Measurements from ENCODE around the gene MYRF. TPM values are rescaled to one million over a fixed set of nuclear protein-coding genes. Genes with fewer than 3 reads are reported as not detected.

The MYRF gene
- total RNA-seq, 1 experiment from 2014 or later: 3.1 TPM

GRCh38 chr11:61751384-61751783 lies 1.1 kb upstream of the MYRF start:
- H3K27ac ChIP-seq: no peak overlapping the region
- H3K36me3 ChIP-seq: 0 out of 2 replicates have a peak, but pooled peaks cover 2% of the 10 kb centered on the region
- H3K4me3 ChIP-seq: no peak overlapping the region
- DNase-seq (ENCODE audit: low read depth in 1 of 2, low spot score in 2 of 2): no peak
- H3K4me1 ChIP-seq (replicated peaks): peaks cover 36% of the 10 kb centered on the region
- H3K27me3 ChIP-seq (replicated peaks): 0 out of 2 replicates have a peak, but pooled peaks cover 5% of the 10 kb centered on the region
- peaks cover 5% of the 10 kb centered on the region for H3K9me3 ChIP-seq (replicated peaks)

GRCh38 chr11:61752925-61753521 lies 587 bp downstream of the MYRF start:
- Histone ChIP-seq H3K4me1 (replicated peaks) (peaks cover 37% of the 10 kb centered on the region), H3K4me3 (peak overlapping the region; percentile 59), H3K27me3 (replicated peaks) (0 out of 2 replicates have a peak, but pooled peaks cover 5% of the 10 kb centered on the region), H3K36me3 (0 out of 2 replicates have a peak, but pooled peaks cover 2% of the 10 kb centered on the region), H3K27ac (no peak overlapping the region), H3K9me3 (replicated peaks) (no peaks in the 10 kb centered on the region; the same call in 1 of the 2 replicates)
- DNase-seq (ENCODE audit: low read depth in 1 of 2, low spot score in 2 of 2): no peak

DNA sequence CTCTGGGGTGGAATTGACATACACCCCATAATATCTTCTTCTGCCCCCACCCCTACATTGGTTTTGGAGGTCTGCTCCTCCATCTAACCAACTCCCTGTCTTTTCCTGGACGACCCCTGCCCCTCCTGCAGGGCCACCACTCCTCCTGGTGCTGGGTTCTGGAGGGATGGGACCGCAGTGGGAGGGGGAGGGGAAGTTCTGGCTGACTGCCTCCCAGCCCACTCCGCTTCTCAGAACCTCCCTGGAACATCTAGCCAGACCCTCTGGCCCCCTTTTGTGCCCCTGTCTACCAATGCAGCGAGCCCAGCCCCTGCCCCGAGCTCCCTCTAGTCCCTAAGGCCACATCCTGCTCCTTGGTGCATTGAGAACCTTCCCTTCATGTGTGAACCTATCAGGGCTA lies 1.2 kb downstream of the MYRF start:
- no peak overlapping the region for H3K4me3 ChIP-seq
- H3K4me1 ChIP-seq (replicated peaks): peaks cover 36% of the 10 kb centered on the region
- 0 out of 2 replicates have a peak, but pooled peaks cover 5% of the 10 kb centered on the region for H3K27me3 ChIP-seq (replicated peaks)
- DNase-seq (ENCODE audit: low read depth in 1 of 2, low spot score in 2 of 2): no peak
- H3K9me3 ChIP-seq (replicated peaks): no peaks in the 10 kb centered on the region; the same call in 1 of the 2 replicates
- H3K27ac ChIP-seq: no peak overlapping the region
- 0 out of 2 replicates have a peak, but pooled peaks cover 2% of the 10 kb centered on the region for H3K36me3 ChIP-seq

GRCh38 chr11:61754534-61755482 lies 2.4 kb downstream of the MYRF start:
- no peak overlapping the region for H3K4me3 ChIP-seq
- H3K27me3 ChIP-seq (replicated peaks): 0 out of 2 replicates have a peak, but pooled peaks cover 5% of the 10 kb centered on the region
- 0 out of 2 replicates have a peak, but pooled peaks cover 2% of the 10 kb centered on the region for H3K36me3 ChIP-seq
- H3K4me1 ChIP-seq (replicated peaks): peaks cover 35% of the 10 kb centered on the region
- no peak overlapping the region for H3K27ac ChIP-seq
- DNase-seq (ENCODE audit: low read depth in 1 of 2, low spot score in 2 of 2): no peak
- no peaks in the 10 kb centered on the region; the same call in 1 of the 2 replicates for H3K9me3 ChIP-seq (replicated peaks)

DNA sequence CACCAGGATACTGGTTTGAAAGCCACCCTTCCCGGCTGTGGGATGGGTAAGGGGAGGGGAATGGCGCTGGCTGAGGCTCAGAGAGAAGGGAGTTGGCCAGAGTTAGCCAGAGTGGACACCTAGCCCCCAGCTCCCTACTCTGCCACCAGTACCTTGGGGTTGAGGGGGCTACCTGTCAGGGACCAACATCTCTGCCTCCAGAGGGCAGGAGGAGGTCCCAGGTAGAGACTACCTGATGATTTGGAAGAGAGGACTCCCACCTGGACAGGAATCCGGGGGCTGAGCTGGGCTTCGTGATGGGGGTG lies 3.7 kb downstream of the MYRF start:
- peak overlapping the region; percentile 57; the same call in 1 of the 2 replicates for H3K27ac ChIP-seq
- peaks cover 32% of the 10 kb centered on the region for H3K4me1 ChIP-seq (replicated peaks)
- H3K9me3 ChIP-seq (replicated peaks): no peaks in the 10 kb centered on the region; the same call in 1 of the 2 replicates
- 0 out of 2 replicates have a peak, but pooled peaks cover 2% of the 10 kb centered on the region for H3K36me3 ChIP-seq
- H3K4me3 ChIP-seq: no peak overlapping the region
- 0 out of 2 replicates have a peak, but pooled peaks cover 5% of the 10 kb centered on the region for H3K27me3 ChIP-seq (replicated peaks)
- DNase-seq (ENCODE audit: low read depth in 1 of 2, low spot score in 2 of 2): no peak

GRCh38 chr11:61756452-61757212 lies 4.2 kb downstream of the MYRF start:
- H3K9me3 ChIP-seq (replicated peaks): no peaks in the 10 kb centered on the region; the same call in 1 of the 2 replicates
- no peak overlapping the region for H3K4me3 ChIP-seq
- 0 out of 2 replicates have a peak, but pooled peaks cover 2% of the 10 kb centered on the region for H3K36me3 ChIP-seq
- 0 out of 2 replicates have a peak, but pooled peaks cover 5% of the 10 kb centered on the region for H3K27me3 ChIP-seq (replicated peaks)
- DNase-seq (ENCODE audit: low read depth in 1 of 2, low spot score in 2 of 2): peak; percentile 63 to 86
- H3K27ac ChIP-seq: peak overlapping the region; percentile 57
- peaks cover 32% of the 10 kb centered on the region for H3K4me1 ChIP-seq (replicated peaks)

- Histone ChIP-seq H3K9me3 (replicated peaks) (no peaks in the 10 kb centered on the region), H3K27me3 (replicated peaks) (no peaks in the 10 kb centered on the region), H3K4me1 (replicated peaks) (peaks cover 26% of the 10 kb centered on the region), H3K27ac (no peak overlapping the region), H3K4me3 (no peak overlapping the region), H3K36me3 (no peaks in the 10 kb centered on the region)
- DNase-seq (ENCODE audit: low read depth in 1 of 2, low spot score in 2 of 2): no peak
These were observed 4.9 kb downstream of the MYRF start for GRCh38 chr11:61757213-61757862.

DNA sequence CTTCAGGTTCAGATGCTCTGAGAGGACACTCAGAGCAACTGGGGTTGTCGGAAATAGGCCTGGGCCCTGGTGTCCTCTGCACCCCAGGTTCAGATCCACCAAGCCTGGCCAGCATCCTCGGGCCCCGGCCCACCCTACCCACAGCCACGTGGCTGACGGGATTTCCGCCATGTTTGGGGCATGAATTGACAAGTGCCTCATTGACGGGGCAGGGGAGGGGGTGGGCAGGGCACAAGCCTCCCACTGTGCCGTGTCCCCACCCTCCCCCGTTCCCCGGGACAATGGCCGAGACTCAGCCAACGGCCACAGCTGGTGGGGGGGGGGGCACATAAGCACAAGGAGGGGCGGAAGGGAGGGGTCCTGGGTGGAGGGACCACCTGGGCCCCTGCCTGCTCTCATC lies 8.5 kb downstream of the MYRF start:
- DNase-seq (ENCODE audit: low read depth in 1 of 2, low spot score in 2 of 2): no peak
- H3K4me1 ChIP-seq (replicated peaks): peaks cover 14% of the 10 kb centered on the region

DNA sequence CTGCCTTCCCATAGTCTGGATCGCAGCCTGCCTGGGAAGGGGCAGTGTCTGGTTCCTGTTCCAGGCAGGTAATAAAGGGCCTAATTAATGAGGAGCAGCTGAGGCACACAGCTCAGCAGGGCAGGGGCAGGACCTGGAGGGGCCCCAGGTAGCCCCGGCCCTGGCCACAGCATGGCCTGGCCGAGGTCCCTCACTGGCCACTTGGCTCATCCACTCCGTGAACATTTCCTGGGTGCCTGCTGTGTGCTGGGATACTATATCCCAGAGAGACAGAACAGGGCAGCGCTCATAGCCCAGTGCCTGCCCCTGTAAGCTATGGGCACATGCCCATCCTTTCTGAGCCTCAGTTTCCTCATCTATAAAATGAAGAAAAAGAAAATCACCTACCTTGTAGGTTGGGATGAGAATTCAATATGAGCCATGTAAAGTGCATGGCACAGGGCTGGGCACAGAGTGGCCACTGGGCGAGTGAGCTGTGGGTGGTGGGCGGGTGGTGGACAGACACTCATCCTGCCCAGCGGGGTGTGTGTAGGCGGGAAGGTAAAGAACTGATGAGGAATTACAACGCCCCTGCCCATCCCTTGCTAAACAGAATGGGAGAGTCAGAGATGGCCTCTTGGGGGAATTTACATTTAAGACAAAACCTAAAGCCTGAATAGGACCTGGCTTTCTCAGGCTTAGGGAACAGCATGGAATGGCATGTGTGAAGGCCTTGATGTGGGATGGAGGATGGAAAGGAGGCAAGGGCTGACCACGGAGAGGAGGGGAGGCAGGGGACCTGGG lies 9.2 kb downstream of the MYRF start:
- peaks cover 14% of the 10 kb centered on the region for H3K4me1 ChIP-seq (replicated peaks)
- H3K36me3 ChIP-seq: no peaks in the 10 kb centered on the region
- no peak overlapping the region for H3K4me3 ChIP-seq
- no peaks in the 10 kb centered on the region for H3K27me3 ChIP-seq (replicated peaks)
- DNase-seq (ENCODE audit: low read depth in 1 of 2, low spot score in 2 of 2): no peak
- H3K9me3 ChIP-seq (replicated peaks): no peaks in the 10 kb centered on the region
- H3K27ac ChIP-seq: no peak overlapping the region

More for the DNA sequence above, 8.5 kb downstream of the MYRF start:
- Histone ChIP-seq H3K36me3 (no peaks in the 10 kb centered on the region), H3K27ac (no peak overlapping the region), H3K9me3 (replicated peaks) (no peaks in the 10 kb centered on the region), H3K4me3 (no peak overlapping the region), H3K27me3 (replicated peaks) (no peaks in the 10 kb centered on the region)

- no peaks in the 10 kb centered on the region for H3K27me3 ChIP-seq (replicated peaks)
- no peaks in the 10 kb centered on the region for H3K9me3 ChIP-seq (replicated peaks)
- peaks cover 11% of the 10 kb centered on the region for H3K4me1 ChIP-seq (replicated peaks)
- H3K27ac ChIP-seq: no peak overlapping the region
- H3K4me3 ChIP-seq: no peak overlapping the region
- H3K36me3 ChIP-seq: no peaks in the 10 kb centered on the region
- DNase-seq (ENCODE audit: low read depth in 1 of 2, low spot score in 2 of 2): no peak
These were observed 9.8 kb downstream of the MYRF start for GRCh38 chr11:61762223-61762615.

DNA sequence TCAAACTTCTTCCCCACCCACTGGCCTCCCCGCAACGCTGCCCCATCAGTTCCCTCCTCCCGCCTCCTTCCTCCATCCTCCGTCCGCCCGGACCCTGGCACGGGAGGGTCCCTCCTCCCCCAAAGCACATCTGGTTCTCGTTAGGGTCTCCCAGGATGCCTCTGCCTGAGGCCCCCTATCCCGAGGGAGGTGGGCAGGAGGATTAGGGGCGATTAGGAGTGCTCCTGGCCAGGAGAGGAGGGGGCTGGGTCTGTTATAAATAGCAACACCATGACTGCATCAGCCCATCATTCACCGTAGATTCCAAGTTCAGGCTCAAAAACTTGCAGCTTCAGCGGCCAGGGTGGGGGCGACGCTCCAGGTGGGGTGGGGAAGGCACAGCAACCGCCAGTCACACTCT lies 10.4 kb downstream of the MYRF start:
- no peak for DNase-seq (ENCODE audit: low read depth in 1 of 2, low spot score in 2 of 2)

DNA sequence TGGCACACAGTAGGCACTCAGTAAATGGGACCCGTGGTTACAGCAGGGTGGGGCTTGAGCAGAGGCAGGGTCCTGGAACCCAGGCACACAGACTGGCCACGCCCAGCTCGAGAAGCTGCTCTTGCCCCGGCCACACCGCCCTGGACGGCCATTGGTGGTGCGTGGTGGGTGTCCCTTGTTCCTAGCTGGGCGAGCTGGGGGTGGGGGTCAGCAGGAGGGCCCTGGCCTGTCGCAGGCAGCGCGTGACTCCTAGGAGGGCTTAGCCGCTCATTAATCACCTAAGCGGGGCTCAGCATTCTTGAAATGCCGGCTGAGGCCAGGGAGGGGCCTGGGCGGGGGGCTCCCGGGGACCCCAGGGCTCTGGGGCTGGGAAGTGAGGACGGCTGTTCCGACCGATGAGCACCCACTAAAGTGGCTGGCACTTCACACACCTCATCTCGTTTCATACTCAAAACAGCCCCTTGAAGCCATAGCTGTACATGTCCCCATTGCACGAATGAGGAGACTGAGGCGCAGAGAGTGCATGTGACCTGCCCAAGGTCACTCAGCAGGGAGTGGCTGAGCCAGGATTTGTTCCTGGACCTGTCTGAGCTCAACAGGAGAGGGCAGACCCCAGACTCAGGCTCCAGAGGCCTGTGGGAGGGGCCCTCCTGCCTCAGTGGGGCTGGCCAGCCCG lies 11.6 kb downstream of the MYRF start:
- Histone ChIP-seq H3K4me1 (replicated peaks) (peaks cover 19% of the 10 kb centered on the region), H3K27ac (no peak overlapping the region), H3K9me3 (replicated peaks) (no peaks in the 10 kb centered on the region), H3K27me3 (replicated peaks) (no peaks in the 10 kb centered on the region), H3K36me3 (no peaks in the 10 kb centered on the region), H3K4me3 (no peak overlapping the region)
- DNase-seq (ENCODE audit: low read depth in 1 of 2, low spot score in 2 of 2): no peak

More for the DNA sequence above, 10.4 kb downstream of the MYRF start:
- Histone ChIP-seq H3K27me3 (replicated peaks) (no peaks in the 10 kb centered on the region), H3K4me3 (no peak overlapping the region), H3K27ac (no peak overlapping the region), H3K4me1 (replicated peaks) (peaks cover 11% of the 10 kb centered on the region), H3K36me3 (no peaks in the 10 kb centered on the region), H3K9me3 (replicated peaks) (no peaks in the 10 kb centered on the region)
